H1 (cell line): Measurements from ENCODE around the gene MPZL3. TPM values are rescaled to one million over a fixed set of nuclear protein-coding genes. Genes with fewer than 3 reads are reported as not detected.

ENCODE experiments used
- TAF1 ChIP-seq: IDR thresholded peaks from 2 replicates; pipeline ENCODE4 v1.6.1; 2011; ENCODE audit warnings: mild to moderate bottlenecking, low read depth, low read length
- polyA plus RNA-seq, 7 experiments: library from polyadenylated mRNA; depleted of rRNA in 3 of 7; stranded (reverse) in 5 of 7; unstranded in 2 of 7; fragments of >200 nt in 5 of 7; fragments of 200-250 nt in 2 of 7; gene quantifications; 1 replicate in 5 of 7; 2 replicates in 1 of 7; 4 replicates in 1 of 7; pipeline versions ENCODE4 v1.2.1 to v1.2.3, GENCODE V29; 2011 to 2013; ENCODE audit warnings: missing spikeins in 2 of 7, mixed read lengths in 2 of 7
- total RNA-seq: library from RNA; stranded (reverse); fragmentation: NEBNext Ultra II Directional; extraction: Animal tissue kit (Norgen Biotek cat#: 25700); gene quantifications from 2 replicates; pipeline ENCODE4 v1.2.1, GENCODE V29; 2021
- TF ChIP-seq, protein P1 (sequence below): IDR thresholded peaks from 2 replicates; pipeline ENCODE4 v1.6.1; 2011; ENCODE audit warnings: low read depth, mild to moderate bottlenecking, low read length; ENCODE audit not compliant: insufficient read depth

Gene MPZL3
- total and polyA plus RNA-seq, 2 of the 8 experiments (the other 6 are each of a cell fraction or from before 2014, with no cell fraction given), result 1.1 to 3.9 TPM

DNA sequence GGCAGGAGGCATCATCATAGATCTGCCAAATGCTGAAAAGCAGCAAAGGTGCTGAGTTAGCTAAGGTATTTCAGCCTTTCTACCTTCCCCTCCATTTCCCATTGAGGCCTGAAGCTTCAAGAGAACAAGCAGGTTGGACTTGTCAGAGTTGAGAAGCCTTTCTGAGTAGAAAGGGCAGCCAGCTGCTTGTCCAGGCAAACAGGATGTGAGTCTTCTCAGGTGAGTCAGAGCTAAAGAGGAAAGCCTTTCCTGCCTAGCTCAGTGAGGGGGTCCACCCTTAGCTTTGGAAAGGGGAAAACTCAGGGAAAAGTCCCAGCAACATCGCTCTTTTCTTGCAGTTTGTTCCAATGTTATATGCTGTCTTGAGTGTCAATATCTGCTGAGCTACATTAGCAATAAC lies 25.1 kb upstream of the MPZL3 start (continued):
- TF ChIP-seq, protein P1, sequence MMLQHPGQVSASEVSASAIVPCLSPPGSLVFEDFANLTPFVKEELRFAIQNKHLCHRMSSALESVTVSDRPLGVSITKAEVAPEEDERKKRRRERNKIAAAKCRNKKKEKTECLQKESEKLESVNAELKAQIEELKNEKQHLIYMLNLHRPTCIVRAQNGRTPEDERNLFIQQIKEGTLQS, result no peak
- TF ChIP-seq TAF1, result no peak
